Memory B cell (primary cell): ENCODE measurements around the gene ZBTB44.
"Not testable (repeated sequence)": the region's sequence is repeated elsewhere in the genome, so short reads cannot be mapped to it uniquely, and the experiment has no call there.

Experiments used
- ATAC-seq: fragments of 150-1000 bp; cut with Tn5 transposase; 2 replicates; pipeline ENCODE4 v1.10.0; 2021; ENCODE audit warnings: low read depth, mild to moderate bottlenecking, moderate library complexity
- DNase-seq, 2 donors: peaks; one replicate each; pipeline ENCODE4 v3.0.0; 2022; ENCODE audit warnings: low spot score in 2 of 2
- H3K27ac Mint-ChIP-seq: one replicate; pipeline ENCODE4 v1.8.0; 2022; ENCODE audit warnings: mild to moderate bottlenecking, moderate library complexity, mixed read lengths
- H3K27me3 Mint-ChIP-seq: one replicate; pipeline ENCODE4 v1.8.0; 2022; ENCODE audit warnings: mixed read lengths
- H3K36me3 Mint-ChIP-seq: one replicate; pipeline ENCODE4 v1.8.0; 2022; ENCODE audit warnings: mild to moderate bottlenecking, mixed read lengths
- H3K4me1 Mint-ChIP-seq: one replicate; pipeline ENCODE4 v1.8.0; 2022; ENCODE audit warnings: mixed read lengths
- H3K4me3 Mint-ChIP-seq: one replicate; pipeline ENCODE4 v1.8.0; 2022; ENCODE audit warnings: mild to moderate bottlenecking, moderate library complexity, mixed read lengths
- H3K9me3 Mint-ChIP-seq: one replicate; pipeline ENCODE4 v1.8.0; 2022; ENCODE audit warnings: mixed read lengths

Gene ZBTB44

GRCh38 chr11:130314750-130315285 lies at the start of gene ZBTB44:
Gene ZBTB44 (minus strand): TSS chr11:130314917. CDS start chr11:130261873, 53,044 bp downstream.
- no peaks in the 10 kb centered on the region for H3K27me3 Mint-ChIP-seq
- H3K4me1 Mint-ChIP-seq, result peaks cover 20% of the 10 kb centered on the region
- ATAC-seq (peak; percentile 74), DNase-seq (peak; percentile 76 to 84)
- no peaks in the 10 kb centered on the region for H3K9me3 Mint-ChIP-seq
- peak within 1 kb of the TSS; percentile 94 for H3K4me3 Mint-ChIP-seq
- H3K27ac Mint-ChIP-seq, result peak within 1 kb of the TSS; percentile 91
- no peaks in the 10 kb centered on the region for H3K36me3 Mint-ChIP-seq

- Mint-ChIP-seq H3K27ac (no peak overlapping the region), H3K4me1 (no peaks in the 10 kb centered on the region), H3K9me3 (peaks cover 11% of the 10 kb centered on the region), H3K36me3 (peaks cover 1% of the 10 kb centered on the region), H3K27me3 (no peaks in the 10 kb centered on the region), H3K4me3 (no peak overlapping the region)
- DNase-seq (no peak), ATAC-seq (no peak)
Observed at GRCh38 chr11:130359419-130359818, 44.7 kb upstream of the ZBTB44 start.

GRCh38 chr11:130358398-130358797 lies 43.7 kb upstream of the ZBTB44 start:
- no peak overlapping the region for H3K4me3 Mint-ChIP-seq
- no peak for DNase-seq
- no peaks in the 10 kb centered on the region for H3K27me3 Mint-ChIP-seq
- no peak overlapping the region for H3K27ac Mint-ChIP-seq
- H3K9me3 Mint-ChIP-seq, result peaks cover 11% of the 10 kb centered on the region
- ATAC-seq, result no peak
- no peaks in the 10 kb centered on the region for H3K4me1 Mint-ChIP-seq
- H3K36me3 Mint-ChIP-seq, result peaks cover 1% of the 10 kb centered on the region

- DNase-seq, result no peak
- no peak overlapping the region for H3K27ac Mint-ChIP-seq
- peaks cover 2% of the 10 kb centered on the region for H3K27me3 Mint-ChIP-seq
- peaks cover 2% of the 10 kb centered on the region for H3K36me3 Mint-ChIP-seq
- no peaks in the 10 kb centered on the region for H3K4me1 Mint-ChIP-seq
- H3K9me3 Mint-ChIP-seq, result peaks cover 2% of the 10 kb centered on the region
- no peak overlapping the region for H3K4me3 Mint-ChIP-seq
- ATAC-seq, result no peak
Observed at GRCh38 chr11:130347261-130347660, 32.5 kb upstream of the ZBTB44 start.

GRCh38 chr11:130344841-130345240 lies 30.1 kb upstream of the ZBTB44 start:
- Mint-ChIP-seq H3K9me3 (peaks cover 9% of the 10 kb centered on the region), H3K36me3 (peaks cover 5% of the 10 kb centered on the region), H3K27ac (no peak overlapping the region), H3K27me3 (peaks cover 2% of the 10 kb centered on the region), H3K4me3 (no peak overlapping the region), H3K4me1 (peaks cover 3% of the 10 kb centered on the region)
- DNase-seq (no peak), ATAC-seq (no peak)

- Mint-ChIP-seq H3K27ac (no peak overlapping the region), H3K27me3 (peaks cover 2% of the 10 kb centered on the region), H3K4me3 (no peak overlapping the region), H3K4me1 (peaks cover 3% of the 10 kb centered on the region), H3K9me3 (peaks cover 9% of the 10 kb centered on the region), H3K36me3 (peaks cover 6% of the 10 kb centered on the region)
- DNase-seq (no peak), ATAC-seq (no peak)
Observed at GRCh38 chr11:130340671-130341319, 26.1 kb upstream of the ZBTB44 start.

GRCh38 chr11:130338667-130339066 lies 23.9 kb upstream of the ZBTB44 start:
- Mint-ChIP-seq H3K36me3 (peaks cover 6% of the 10 kb centered on the region), H3K27me3 (peaks cover 2% of the 10 kb centered on the region), H3K9me3 (peaks cover 9% of the 10 kb centered on the region), H3K4me1 (peaks cover 3% of the 10 kb centered on the region), H3K27ac (no peak overlapping the region), H3K4me3 (no peak overlapping the region)
- DNase-seq (no peak), ATAC-seq (no peak)

- no peak for ATAC-seq
- Mint-ChIP-seq H3K4me1 (peaks cover 3% of the 10 kb centered on the region), H3K36me3 (peaks cover 6% of the 10 kb centered on the region), H3K27ac (no peak overlapping the region), H3K9me3 (peaks cover 9% of the 10 kb centered on the region), H3K4me3 (no peak overlapping the region), H3K27me3 (no peaks in the 10 kb centered on the region)
- no peak for DNase-seq
Observed at GRCh38 chr11:130337281-130338089, 22.8 kb upstream of the ZBTB44 start.

GRCh38 chr11:130331397-130331796 lies 16.7 kb upstream of the ZBTB44 start:
- H3K27ac Mint-ChIP-seq, H3K4me1 Mint-ChIP-seq, DNase-seq, H3K36me3 Mint-ChIP-seq, H3K27me3 Mint-ChIP-seq, ATAC-seq, H3K9me3 Mint-ChIP-seq, H3K4me3 Mint-ChIP-seq: not testable (repeated sequence)

- ATAC-seq (no peak), DNase-seq (no peak)
- Mint-ChIP-seq H3K4me1 (no peaks in the 10 kb centered on the region), H3K27ac (no peak overlapping the region), H3K9me3 (peaks cover 1% of the 10 kb centered on the region), H3K4me3 (no peak overlapping the region), H3K36me3 (peaks cover 7% of the 10 kb centered on the region), H3K27me3 (no peaks in the 10 kb centered on the region)
Observed at GRCh38 chr11:130330101-130330684, 15.5 kb upstream of the ZBTB44 start.

GRCh38 chr11:130328420-130328819 lies 13.7 kb upstream of the ZBTB44 start:
- ATAC-seq, result no peak
- Mint-ChIP-seq H3K4me3 (no peak overlapping the region), H3K27me3 (no peaks in the 10 kb centered on the region), H3K9me3 (peaks cover 1% of the 10 kb centered on the region), H3K27ac (no peak overlapping the region), H3K4me1 (no peaks in the 10 kb centered on the region), H3K36me3 (peaks cover 9% of the 10 kb centered on the region)
- no peak for DNase-seq

- H3K27ac Mint-ChIP-seq, result no peak overlapping the region
- ATAC-seq, result no peak
- H3K27me3 Mint-ChIP-seq, result no peaks in the 10 kb centered on the region
- H3K9me3 Mint-ChIP-seq, result peaks cover 3% of the 10 kb centered on the region
- no peak for DNase-seq
- peaks cover 9% of the 10 kb centered on the region for H3K36me3 Mint-ChIP-seq
- no peaks in the 10 kb centered on the region for H3K4me1 Mint-ChIP-seq
- no peak overlapping the region for H3K4me3 Mint-ChIP-seq
Observed at GRCh38 chr11:130327716-130328115, 13.0 kb upstream of the ZBTB44 start.

- peaks cover 5% of the 10 kb centered on the region for H3K9me3 Mint-ChIP-seq
- no peak for DNase-seq
- H3K27ac Mint-ChIP-seq, result no peak overlapping the region
- no peak for ATAC-seq
- no peaks in the 10 kb centered on the region for H3K4me1 Mint-ChIP-seq
- peaks cover 13% of the 10 kb centered on the region for H3K36me3 Mint-ChIP-seq
- H3K4me3 Mint-ChIP-seq, result no peak overlapping the region
- H3K27me3 Mint-ChIP-seq, result no peaks in the 10 kb centered on the region
Observed at GRCh38 chr11:130325691-130326090, 11.0 kb upstream of the ZBTB44 start.
